ENCODE results near the gene EMILIN3. TPM values are rescaled to one million over a fixed set of nuclear protein-coding genes. Genes with fewer than 3 reads are reported as not detected.

Gene EMILIN3
- total and polyA plus RNA-seq, 2 of the 4 experiments (the other 2 are of a cell fraction), result under 0.01 to 0.07 TPM

GRCh38 chr20:41406353-41406752 is 39.7 kb upstream of the EMILIN3 start:
- H4K5ac ChIP-seq (ENCODE audit: low read depth, low read length), result no peak overlapping the region
- H3K23ac ChIP-seq (ENCODE audit: low read depth, low read length), result no peak overlapping the region
- H3K18ac ChIP-seq (ENCODE audit: low read depth, low read length), result no peak overlapping the region
- POLR2A ChIA-PET (ENCODE audit: unreplicated experiment), result no interaction called here
- no peak overlapping the region for H3K4ac ChIP-seq (ENCODE audit: low read depth, low read length)
- no peak overlapping the region for H3K4me2 ChIP-seq (ENCODE audit: low read depth, low read length)
- no peaks in the 10 kb centered on the region for H3K4me1 ChIP-seq (ENCODE audit: control insufficient read depth, insufficient read depth, low read length)
- H4K91ac ChIP-seq (ENCODE audit: insufficient read depth, low read depth, low read length), result no peak overlapping the region
- dilution Hi-C loops (cut with HindIII; ENCODE audit: low sequenced_read_pairs, unreplicated experiment), result no loop called here
- H3K9ac ChIP-seq (ENCODE audit: low read depth, low read length), result no peak overlapping the region
- TF ChIP-seq MAZ (IDR thresholded peaks at IDR 0.05; ENCODE audit: borderline replicate concordance, low read depth, low read length), result no peak
- TF ChIP-seq CEBPB (IDR thresholded peaks at IDR 0.05; ENCODE audit: low read depth, low read length), result no peak
- no peak for TF ChIP-seq MAFK (IDR thresholded peaks at IDR 0.05; ENCODE audit: low read depth, low read length)
- no peak for TF ChIP-seq RCOR1 (IDR thresholded peaks at IDR 0.05; ENCODE audit: insufficient replicate concordance, low read length)
- TF ChIP-seq ELK1 (IDR thresholded peaks at IDR 0.05; ENCODE audit: borderline replicate concordance, low read depth, low read length), result no peak
- no peak for TF ChIP-seq SMC3 (IDR thresholded peaks at IDR 0.05; ENCODE audit: low read depth, low read length)
- no peak for TF ChIP-seq POLR2A (IDR thresholded peaks at IDR 0.05; ENCODE audit: low read depth, low read length)
- TF ChIP-seq FOS (IDR thresholded peaks at IDR 0.05; ENCODE audit: low read depth, low read length), result no peak
- TF ChIP-seq RFX5 (IDR thresholded peaks at IDR 0.05; ENCODE audit: low read depth, low read length), result no peak
- H3K9me1 ChIP-seq (ENCODE audit: insufficient read depth, low read length), result peaks cover 3% of the 10 kb centered on the region; the same call in 1 of the 2 replicates
- H3K27ac ChIP-seq (ENCODE audit: insufficient read depth, low read length), result no peak overlapping the region
- no TSS peak for BruUV-seq (replicated peaks)
- no peak overlapping the region for H3K14ac ChIP-seq (replicated peaks; ENCODE audit: low read depth, low read length)
- in situ Hi-C loops (cut with MboI; ENCODE audit: low sequenced_read_pairs), result no loop called here
- H2BK5ac ChIP-seq (ENCODE audit: low read depth, low read length, poor library complexity, severe bottlenecking), result no peak overlapping the region
- ATAC-seq (ENCODE audit: low read depth) (no peak), DNase-seq (no peak)
- H3K56ac ChIP-seq (ENCODE audit: extremely low read depth, insufficient read depth, low read length), result no peak overlapping the region
- no peak overlapping the region for H2AFZ ChIP-seq (replicated peaks; ENCODE audit: low read length, poor library complexity)
- intact Hi-C loops (cut with micrococcal nuclease), result no loop called here
- no peak overlapping the region for H2BK15ac ChIP-seq (ENCODE audit: low read depth, low read length)
- no peak overlapping the region for H2AK5ac ChIP-seq (ENCODE audit: low read depth, low read length)
- H3K27me3 ChIP-seq (ENCODE audit: control insufficient read depth, insufficient read depth, low read length), result no peaks in the 10 kb centered on the region
- CTCF ChIA-PET, result no interaction called here
- H2BK20ac ChIP-seq (ENCODE audit: low read depth, low read length), result no peak overlapping the region
- no peak overlapping the region for H3K4me3 ChIP-seq (ENCODE audit: insufficient read depth, low read depth, low read length)
- H4K8ac ChIP-seq (ENCODE audit: low read depth in 2 of 2, low read length in 2 of 2), result no peak overlapping the region
- no peaks in the 10 kb centered on the region for H3K9me3 ChIP-seq (ENCODE audit: control insufficient read depth, insufficient read depth, low read length)
- no peak overlapping the region for H2BK120ac ChIP-seq (ENCODE audit: low read depth, low read length)
- no peaks in the 10 kb centered on the region; a peak in 1 of 4 replicates for H3K79me1 ChIP-seq (ENCODE audit: low read depth in 1 of 2, low read length in 2 of 2)
- WGBS, 2 experiments (ENCODE audit: extremely low coverage in 2 of 2, insufficient read length in 1 of 2), result no CpG with 5 or more reads among the region's 10 CpGs
- peaks cover 53% of the 10 kb centered on the region for H3K36me3 ChIP-seq (ENCODE audit: control insufficient read depth, insufficient read depth, low read length)
- no peaks in the 10 kb centered on the region; the same call in 1 of the 2 replicates for H4K20me1 ChIP-seq (ENCODE audit: insufficient read depth, low read length)
- H2AK9ac ChIP-seq (replicated peaks; ENCODE audit: low read depth, low read length, poor library complexity), result no peak overlapping the region

Data from IMR-90 (cell line).